GM19372 (cell line): Measurements from ENCODE around the gene SCN10A.

Experiments used
- ATAC-seq: cut with Tn5 transposase; IDR thresholded peaks from one replicate; pipeline ENCODE4 v1.9.1; 2021; ENCODE audit warnings: mild to moderate bottlenecking, low read depth, moderate library complexity; ENCODE audit not compliant: unreplicated experiment

The SCN10A gene

GRCh38 chr3:38722781-38723568, 93.0 kb downstream of the SCN10A start:
- ATAC-seq = no peak

DNA sequence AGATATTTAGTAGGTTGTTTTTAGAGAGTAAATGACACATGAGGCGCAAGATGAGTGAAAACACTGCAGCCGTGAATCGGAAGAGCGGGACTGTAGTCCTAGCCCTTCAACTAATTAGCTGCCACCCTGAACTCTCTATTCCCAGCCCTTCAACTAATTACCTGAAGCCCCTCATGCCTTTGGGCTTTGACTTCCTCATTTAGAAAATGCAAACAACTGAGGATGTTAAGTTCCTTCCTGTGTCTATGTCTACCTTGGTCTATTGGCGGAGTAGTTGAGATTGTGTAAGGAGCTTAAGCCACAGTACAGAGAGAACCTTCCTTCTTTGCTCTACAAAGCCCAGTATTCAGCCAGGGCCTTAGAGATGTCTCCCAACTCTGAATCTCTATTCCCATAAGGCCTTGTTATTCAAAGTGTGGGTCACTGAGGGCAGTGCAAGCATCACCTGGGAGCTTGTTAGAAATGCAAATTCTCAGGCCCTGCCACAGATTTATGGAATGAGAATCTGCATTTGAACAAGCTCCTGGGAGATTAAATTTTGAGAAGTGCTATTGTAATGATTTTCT, 94.7 kb downstream of the SCN10A start:
- no peak for ATAC-seq

GRCh38 chr3:38720465-38720864, 95.6 kb downstream of the SCN10A start:
- no peak for ATAC-seq

DNA sequence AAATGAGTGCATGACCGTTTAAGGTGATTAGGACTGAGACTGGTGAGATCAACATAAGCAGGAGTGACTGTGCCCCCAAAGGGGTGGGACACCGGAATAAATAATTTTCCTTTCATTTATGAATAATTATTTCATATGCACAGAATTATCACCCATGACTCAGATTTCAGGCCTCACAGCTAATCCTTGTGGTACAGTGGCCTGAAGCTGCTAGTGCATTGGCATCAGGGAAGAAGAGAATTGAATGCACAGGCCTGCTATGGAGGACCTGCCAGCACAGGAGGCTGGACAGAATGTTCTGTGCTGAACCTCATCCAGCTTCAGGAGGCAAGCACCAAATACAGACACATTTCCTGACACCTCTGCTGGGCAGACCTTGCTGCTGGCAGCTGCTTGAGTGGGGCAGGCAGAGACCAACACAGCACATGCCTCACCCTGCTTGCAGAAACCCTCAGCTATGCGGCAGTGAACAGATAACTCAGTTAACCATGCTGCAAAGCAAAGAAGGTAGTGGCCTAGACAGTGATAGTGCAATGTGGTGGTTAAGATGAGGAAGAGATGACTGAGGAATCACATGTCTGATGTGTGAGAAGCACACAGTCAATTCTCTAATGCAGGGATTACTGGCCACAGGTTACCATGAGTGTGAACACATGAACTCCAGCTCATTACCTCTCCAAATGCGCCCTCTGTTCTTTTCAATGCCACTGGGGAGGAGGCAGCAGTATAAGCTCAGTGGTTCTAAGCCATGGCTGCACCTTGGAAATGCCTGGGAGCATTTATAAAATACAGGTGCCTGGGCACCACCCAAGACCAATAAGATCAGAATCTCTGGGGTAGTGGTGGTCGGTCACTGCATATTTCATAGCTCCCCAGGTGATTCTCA, 98.4 kb downstream of the SCN10A start:
- no peak for ATAC-seq

DNA sequence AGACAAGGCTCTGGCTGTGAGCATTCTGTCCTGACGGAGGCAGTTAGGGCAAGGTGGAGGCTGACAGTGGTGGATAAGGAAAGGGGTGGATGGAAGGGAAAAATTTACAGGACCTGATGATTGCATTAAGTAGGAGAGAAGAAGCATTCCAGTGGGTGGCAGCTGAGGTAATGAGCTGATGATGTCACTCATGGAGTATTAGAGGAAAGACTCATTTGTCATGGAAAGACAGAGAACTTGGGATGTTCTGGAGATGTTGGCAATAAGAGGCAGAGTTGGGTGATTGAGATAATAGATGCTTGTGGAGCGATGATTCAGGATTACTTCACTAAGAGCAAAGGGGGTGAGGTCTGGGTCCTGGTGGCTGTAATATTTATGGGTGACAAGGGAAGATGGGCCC, 102.9 kb downstream of the SCN10A start:
- ATAC-seq = no peak

- no peak for ATAC-seq
Observed at GRCh38 chr3:38711321-38711720, 104.7 kb downstream of the SCN10A start.

GRCh38 chr3:38707730-38708129, 108.3 kb downstream of the SCN10A start:
- no peak for ATAC-seq

GRCh38 chr3:38706961-38707360, 109.1 kb downstream of the SCN10A start:
- ATAC-seq = no peak

- ATAC-seq = no peak
Observed at GRCh38 chr3:38702231-38702630, 113.8 kb downstream of the SCN10A start.

- no peak for ATAC-seq
Observed at GRCh38 chr3:38698760-38699159, 117.3 kb downstream of the SCN10A start.

DNA sequence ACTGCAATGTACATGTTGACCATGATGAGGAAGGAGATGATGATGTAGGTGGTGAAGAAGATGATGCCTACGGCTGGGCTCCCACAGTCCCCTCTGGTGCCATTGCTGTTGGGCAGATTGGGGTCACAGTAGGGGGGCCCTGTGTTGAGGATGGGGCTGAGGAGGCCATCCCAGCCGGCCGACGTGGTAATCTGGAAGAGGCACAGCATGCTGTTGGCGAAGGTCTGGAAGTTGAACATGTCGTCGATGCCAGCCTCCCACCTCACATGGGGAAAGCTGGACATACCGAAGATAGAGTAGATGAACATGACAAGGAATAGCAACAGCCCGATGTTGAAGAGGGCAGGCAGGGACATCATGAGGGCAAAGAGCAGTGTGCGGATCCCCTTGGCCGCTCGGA, 118.0 kb downstream of the SCN10A start:
- ATAC-seq = no peak

DNA sequence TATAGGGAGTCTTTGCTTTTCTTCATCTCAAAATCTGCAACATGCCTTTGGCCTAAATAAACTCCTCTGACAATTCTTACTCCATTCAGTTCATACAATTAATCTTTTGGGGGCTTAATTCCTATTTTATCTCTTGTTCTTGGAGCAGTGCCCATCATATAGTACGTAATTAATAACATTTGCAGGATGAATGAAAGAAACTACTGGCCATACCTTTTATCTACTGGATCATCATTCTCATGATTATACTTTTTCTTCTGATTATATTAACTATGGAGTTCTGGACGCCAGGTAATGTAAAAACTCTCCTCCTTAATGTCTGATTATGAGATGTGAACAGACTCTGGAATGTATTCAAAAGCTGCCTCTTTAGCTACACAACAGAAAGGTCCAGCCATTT, 120.0 kb downstream of the SCN10A start:
- ATAC-seq = no peak

DNA sequence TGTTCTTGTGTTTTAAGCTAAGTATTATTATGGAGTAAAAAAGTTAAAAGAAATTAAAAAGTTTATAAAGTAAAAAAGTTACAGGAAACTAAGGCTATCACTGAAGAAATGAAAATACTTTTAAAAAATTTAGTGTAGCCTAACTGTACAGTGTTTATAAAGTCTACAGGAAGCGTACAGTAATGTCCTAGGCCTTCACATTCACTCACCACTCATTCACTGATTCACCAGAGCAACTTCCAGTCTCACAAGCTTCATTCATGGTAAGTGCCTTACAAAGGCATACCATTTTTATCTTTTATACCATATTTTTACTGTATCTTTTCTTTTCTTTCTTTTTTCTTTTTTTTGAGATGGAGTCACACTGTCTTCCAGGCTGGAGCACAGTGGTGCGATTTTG, 125.8 kb downstream of the SCN10A start:
- no peak for ATAC-seq

DNA sequence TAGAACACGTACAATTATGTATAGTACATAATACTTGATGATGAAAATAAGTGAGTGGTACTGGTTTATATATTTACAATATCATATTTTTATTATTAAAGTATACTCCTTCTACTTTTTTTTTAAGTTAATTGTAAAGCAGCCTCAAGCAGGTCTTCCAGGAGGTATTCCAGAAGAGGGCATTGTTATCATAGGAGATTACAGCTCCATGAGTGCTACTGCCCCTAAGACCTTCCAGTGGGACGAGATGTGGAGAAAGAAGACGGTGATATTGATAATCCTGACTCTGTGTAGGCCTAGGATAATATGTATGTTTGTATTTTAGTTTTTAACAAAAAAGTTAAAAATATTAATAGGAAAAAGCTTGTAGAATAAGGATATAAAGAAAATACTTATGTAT, 126.2 kb downstream of the SCN10A start:
- no peak for ATAC-seq

DNA sequence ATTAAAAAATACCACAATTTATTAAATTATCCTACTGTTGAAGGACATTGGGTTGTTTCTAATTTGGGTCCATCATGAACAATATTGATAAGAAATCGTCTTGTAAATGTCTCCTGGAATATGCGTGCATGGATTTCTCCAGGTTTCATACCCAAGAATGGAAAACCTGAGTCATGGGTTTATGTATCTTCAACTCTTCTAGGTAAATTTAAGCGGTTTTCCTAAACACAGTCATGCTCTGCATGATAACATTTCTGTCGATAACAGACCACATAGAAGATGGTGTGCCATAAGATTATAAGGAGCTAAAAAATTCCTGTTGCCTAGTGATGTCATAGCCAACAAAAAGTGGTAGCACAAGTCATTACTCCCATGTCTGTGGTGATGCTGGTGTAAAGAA, 126.7 kb downstream of the SCN10A start:
- no peak for ATAC-seq

DNA sequence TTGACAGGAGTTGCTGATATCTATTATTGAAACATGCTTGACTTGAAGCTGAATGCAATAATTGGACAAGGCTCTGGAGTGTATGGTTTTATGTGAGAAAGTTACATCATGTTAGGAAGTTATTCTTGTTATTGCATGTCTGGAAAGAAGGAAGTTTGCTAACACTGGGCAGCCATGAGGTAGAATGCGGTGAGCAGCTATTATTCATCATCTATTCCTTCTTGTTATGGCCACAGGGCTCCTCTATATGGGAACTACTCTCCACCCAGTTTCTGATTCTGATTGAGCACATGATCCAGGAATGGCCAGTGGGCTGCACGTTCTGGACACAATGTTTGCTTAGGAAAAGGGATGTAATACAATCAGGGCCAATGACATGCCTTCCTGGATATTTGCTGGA, 128.7 kb downstream of the SCN10A start:
- no peak for ATAC-seq

- no peak for ATAC-seq
Observed at GRCh38 chr3:38684546-38684945, 131.5 kb downstream of the SCN10A start.

DNA sequence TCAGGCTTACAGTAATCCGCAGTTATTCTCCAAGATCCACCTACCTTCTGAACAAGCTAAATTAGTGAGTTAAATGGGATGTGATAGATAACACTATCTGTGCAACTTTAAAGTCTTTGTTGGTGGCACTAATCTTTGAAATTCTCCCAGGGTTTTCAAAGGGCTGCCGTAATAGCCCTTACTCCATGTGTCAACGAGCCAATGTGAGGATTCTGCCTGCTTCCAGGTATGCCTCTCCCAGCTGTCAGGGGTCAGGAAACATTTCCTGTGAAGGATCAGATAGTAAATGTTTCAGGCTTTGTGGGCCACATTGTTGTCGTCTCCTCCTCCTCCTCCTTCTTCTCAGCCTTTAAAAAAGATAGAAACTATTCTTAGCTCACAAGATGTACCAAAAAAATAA, 146.3 kb downstream of the SCN10A start:
- no peak for ATAC-seq

GRCh38 chr3:38662544-38662943, 153.5 kb downstream of the SCN10A start:
- no peak for ATAC-seq

DNA sequence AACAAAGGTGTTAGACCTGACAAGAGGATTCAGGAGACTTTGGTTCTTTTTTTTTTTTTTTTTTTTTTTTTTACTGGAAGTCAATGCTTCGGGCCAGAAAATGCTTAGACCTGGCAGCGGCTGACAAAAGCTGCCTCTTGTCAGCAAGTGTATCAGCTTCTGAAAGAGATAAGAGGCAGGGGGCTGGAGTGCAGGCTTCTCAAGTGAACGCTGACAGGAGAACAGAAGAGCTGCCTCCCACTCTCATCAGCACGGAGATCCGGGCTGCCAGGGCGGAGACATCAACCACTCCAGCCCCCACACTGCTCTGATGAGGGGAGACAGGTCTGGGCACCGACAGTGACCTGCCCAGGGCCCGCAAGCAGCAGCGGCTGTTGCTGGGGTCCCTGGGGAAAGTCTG, 157.2 kb downstream of the SCN10A start:
- ATAC-seq = no peak

DNA sequence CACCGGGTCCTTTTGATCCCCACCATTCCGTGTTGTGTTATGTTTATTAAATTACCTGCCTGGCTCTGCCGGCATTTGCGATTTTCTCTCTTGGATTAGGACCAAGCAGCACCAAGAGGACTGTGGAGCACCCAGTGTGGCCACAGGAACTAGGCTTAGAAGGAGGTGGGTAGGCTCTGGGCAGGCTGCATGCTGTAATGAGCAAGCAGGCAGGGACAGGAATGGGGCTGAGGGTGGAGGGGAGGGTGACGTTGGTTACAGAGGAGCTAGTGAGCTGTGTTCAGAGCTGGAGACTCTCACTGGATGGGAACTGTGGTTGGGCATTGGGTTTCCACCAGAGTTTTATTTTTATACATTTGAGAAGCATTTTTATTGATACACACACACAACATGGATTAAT, 158.6 kb downstream of the SCN10A start:
- no peak for ATAC-seq
